Astrocyte (in vitro differentiated cells and primary cell): ENCODE measurements around the gene DNAH1. TPM values are rescaled to one million over a fixed set of nuclear protein-coding genes. Genes with fewer than 3 reads are reported as not detected.
A peak's percentile ranks its signal among the peaks of the same experiment; 100 is the strongest.

ENCODE experiments used
- DNase-seq: peaks from one replicate; pipeline ENCODE4 v3.0.0-alpha.2; 2010; ENCODE audit warnings: low read depth
- FAIRE-seq: peaks from 2 replicates; lab custom pipeline; 2011; peaks lifted over from hg19 to GRCh38; lab: Jason Lieb, UNC
- H2AFZ ChIP-seq: 2 replicates; pipeline ENCODE4 v1.6.0; 2012; ENCODE audit warnings: low read depth, low read length, inconsistent platforms
- H3K27ac ChIP-seq: 2 replicates; pipeline ENCODE4 v1.5.1; 2011; ENCODE audit warnings: low read depth, low read length, inconsistent platforms
- H3K27me3 ChIP-seq: 2 replicates; pipeline ENCODE4 v1.6.0; 2011; ENCODE audit warnings: low read length, inconsistent platforms; ENCODE audit not compliant: insufficient read depth
- H3K36me3 ChIP-seq: 2 replicates; pipeline ENCODE4 v1.5.1; 2011; ENCODE audit warnings: low read length, inconsistent platforms; ENCODE audit not compliant: insufficient read depth
- H3K4me1 ChIP-seq: 2 replicates; pipeline ENCODE4 v1.5.1; 2011; ENCODE audit warnings: low read length, inconsistent platforms; ENCODE audit not compliant: insufficient read depth
- H3K4me2 ChIP-seq: 2 replicates; pipeline ENCODE4 v1.6.0; 2012; ENCODE audit warnings: low read length, inconsistent platforms
- H3K4me3 ChIP-seq: 2 replicates; pipeline ENCODE4 v1.5.1; 2011; ENCODE audit warnings: low read depth, mild to moderate bottlenecking, low read length, inconsistent platforms; ENCODE audit not compliant: insufficient read depth
- H3K79me2 ChIP-seq: 2 replicates; pipeline ENCODE4 v1.6.0; 2012; ENCODE audit warnings: mild to moderate bottlenecking, low read length, inconsistent platforms; ENCODE audit not compliant: insufficient read depth
- H3K9ac ChIP-seq: 2 replicates; pipeline ENCODE4 v1.6.0; 2012; ENCODE audit warnings: mild to moderate bottlenecking, low read length, inconsistent platforms
- H3K9me3 ChIP-seq: 2 replicates; pipeline ENCODE4 v1.5.1; 2012; ENCODE audit warnings: low read depth, mild to moderate bottlenecking, low read length, inconsistent platforms; ENCODE audit not compliant: insufficient read depth
- H4K20me1 ChIP-seq: 2 replicates; pipeline ENCODE4 v1.6.0; 2012; ENCODE audit warnings: low read length, inconsistent platforms; ENCODE audit not compliant: insufficient read depth
- H3K27ac Mint-ChIP-seq: one replicate; pipeline ENCODE4 v1.8.0; 2021; ENCODE audit warnings: mild to moderate bottlenecking, mixed read lengths; ENCODE audit not compliant: unreplicated experiment
- H3K27me3 Mint-ChIP-seq: one replicate; pipeline ENCODE4 v1.8.0; 2021; ENCODE audit warnings: low read depth, mixed read lengths; ENCODE audit not compliant: unreplicated experiment
- H3K36me3 Mint-ChIP-seq: one replicate; pipeline ENCODE4 v1.8.0; 2021; ENCODE audit warnings: low read depth, mixed read lengths; ENCODE audit not compliant: unreplicated experiment
- H3K4me1 Mint-ChIP-seq: one replicate; pipeline ENCODE4 v1.8.0; 2021; ENCODE audit warnings: low read depth, mixed read lengths; ENCODE audit not compliant: unreplicated experiment
- H3K4me3 Mint-ChIP-seq: one replicate; pipeline ENCODE4 v1.8.0; 2021; ENCODE audit warnings: mild to moderate bottlenecking, moderate library complexity, mixed read lengths; ENCODE audit not compliant: unreplicated experiment
- H3K9me3 Mint-ChIP-seq: one replicate; pipeline ENCODE4 v1.8.0; 2021; ENCODE audit warnings: mild to moderate bottlenecking, mixed read lengths; ENCODE audit not compliant: unreplicated experiment
- EZH2 ChIP-seq: IDR thresholded peaks from 2 replicates; pipeline ENCODE4 v1.6.1; 2012; ENCODE audit warnings: mild to moderate bottlenecking, low read length, inconsistent platforms; ENCODE audit not compliant: insufficient read depth
- total RNA-seq: library from RNA; stranded (reverse); gene quantifications from 2 replicates; pipeline ENCODE4 v1.2.1, GENCODE V29; 2021
- TF ChIP-seq, protein P1 (sequence below): IDR thresholded peaks from 2 replicates; pipeline ENCODE4 v1.5.1; 2011; ENCODE audit warnings: low read depth, mild to moderate bottlenecking, inconsistent platforms, low read length, moderate library complexity; ENCODE audit not compliant: insufficient read depth

The DNAH1 gene
- total RNA-seq, 1 donor from 2014 or later, result 2.3 TPM

DNA sequence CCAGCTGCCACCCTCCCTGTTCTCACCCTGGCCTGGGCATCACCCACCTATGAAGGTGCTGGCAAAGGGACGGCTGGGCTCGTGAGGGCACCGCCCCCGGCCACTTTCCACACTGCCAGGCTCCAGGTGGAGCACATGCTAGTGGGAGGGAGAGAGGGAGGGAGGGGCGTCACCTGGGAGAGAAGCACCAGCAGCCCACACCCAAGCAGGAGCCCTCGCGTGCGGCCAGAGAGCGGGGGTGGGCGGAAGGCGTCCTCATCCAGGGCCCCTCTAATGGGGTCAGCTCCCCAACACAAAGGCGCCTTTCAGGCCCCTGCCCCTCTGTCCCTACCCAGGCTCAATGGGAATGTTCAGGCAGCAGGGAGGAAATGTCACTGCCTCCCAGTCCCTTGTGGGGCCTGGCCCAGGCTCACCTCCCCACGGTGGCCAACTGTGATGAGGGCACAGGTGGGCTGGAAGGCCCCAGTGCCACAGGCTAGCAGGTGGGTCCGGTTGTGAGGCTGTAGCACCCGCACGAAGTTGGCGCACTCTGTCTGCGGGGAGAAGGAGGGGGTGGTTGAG, 125.7 kb downstream of the DNAH1 start:
- H3K9ac ChIP-seq, result no peak overlapping the region
- no peaks in the 10 kb centered on the region for H3K27me3 ChIP-seq
- no peak overlapping the region for H3K4me2 ChIP-seq
- H3K36me3 Mint-ChIP-seq, result no peaks in the 10 kb centered on the region
- H3K4me3 Mint-ChIP-seq, result no peak overlapping the region
- H3K27ac ChIP-seq, result no peak overlapping the region
- no peak overlapping the region for H3K27ac Mint-ChIP-seq
- no peaks in the 10 kb centered on the region for H3K4me1 Mint-ChIP-seq
- H3K4me1 ChIP-seq, result no peaks in the 10 kb centered on the region
- no peak overlapping the region for H3K4me3 ChIP-seq
- FAIRE-seq (no peak), DNase-seq (no peak)
- no peak overlapping the region for H2AFZ ChIP-seq
- H3K36me3 ChIP-seq, result no peaks in the 10 kb centered on the region
- TF ChIP-seq EZH2, result no peak
- TF ChIP-seq, protein P1, sequence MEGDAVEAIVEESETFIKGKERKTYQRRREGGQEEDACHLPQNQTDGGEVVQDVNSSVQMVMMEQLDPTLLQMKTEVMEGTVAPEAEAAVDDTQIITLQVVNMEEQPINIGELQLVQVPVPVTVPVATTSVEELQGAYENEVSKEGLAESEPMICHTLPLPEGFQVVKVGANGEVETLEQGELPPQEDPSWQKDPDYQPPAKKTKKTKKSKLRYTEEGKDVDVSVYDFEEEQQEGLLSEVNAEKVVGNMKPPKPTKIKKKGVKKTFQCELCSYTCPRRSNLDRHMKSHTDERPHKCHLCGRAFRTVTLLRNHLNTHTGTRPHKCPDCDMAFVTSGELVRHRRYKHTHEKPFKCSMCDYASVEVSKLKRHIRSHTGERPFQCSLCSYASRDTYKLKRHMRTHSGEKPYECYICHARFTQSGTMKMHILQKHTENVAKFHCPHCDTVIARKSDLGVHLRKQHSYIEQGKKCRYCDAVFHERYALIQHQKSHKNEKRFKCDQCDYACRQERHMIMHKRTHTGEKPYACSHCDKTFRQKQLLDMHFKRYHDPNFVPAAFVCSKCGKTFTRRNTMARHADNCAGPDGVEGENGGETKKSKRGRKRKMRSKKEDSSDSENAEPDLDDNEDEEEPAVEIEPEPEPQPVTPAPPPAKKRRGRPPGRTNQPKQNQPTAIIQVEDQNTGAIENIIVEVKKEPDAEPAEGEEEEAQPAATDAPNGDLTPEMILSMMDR, result no peak
- no peaks in the 10 kb centered on the region for H3K9me3 Mint-ChIP-seq
- H4K20me1 ChIP-seq, result no peaks in the 10 kb centered on the region
- peaks cover 19% of the 10 kb centered on the region for H3K27me3 Mint-ChIP-seq
- no peaks in the 10 kb centered on the region for H3K79me2 ChIP-seq
- H3K9me3 ChIP-seq, result no peaks in the 10 kb centered on the region

DNA sequence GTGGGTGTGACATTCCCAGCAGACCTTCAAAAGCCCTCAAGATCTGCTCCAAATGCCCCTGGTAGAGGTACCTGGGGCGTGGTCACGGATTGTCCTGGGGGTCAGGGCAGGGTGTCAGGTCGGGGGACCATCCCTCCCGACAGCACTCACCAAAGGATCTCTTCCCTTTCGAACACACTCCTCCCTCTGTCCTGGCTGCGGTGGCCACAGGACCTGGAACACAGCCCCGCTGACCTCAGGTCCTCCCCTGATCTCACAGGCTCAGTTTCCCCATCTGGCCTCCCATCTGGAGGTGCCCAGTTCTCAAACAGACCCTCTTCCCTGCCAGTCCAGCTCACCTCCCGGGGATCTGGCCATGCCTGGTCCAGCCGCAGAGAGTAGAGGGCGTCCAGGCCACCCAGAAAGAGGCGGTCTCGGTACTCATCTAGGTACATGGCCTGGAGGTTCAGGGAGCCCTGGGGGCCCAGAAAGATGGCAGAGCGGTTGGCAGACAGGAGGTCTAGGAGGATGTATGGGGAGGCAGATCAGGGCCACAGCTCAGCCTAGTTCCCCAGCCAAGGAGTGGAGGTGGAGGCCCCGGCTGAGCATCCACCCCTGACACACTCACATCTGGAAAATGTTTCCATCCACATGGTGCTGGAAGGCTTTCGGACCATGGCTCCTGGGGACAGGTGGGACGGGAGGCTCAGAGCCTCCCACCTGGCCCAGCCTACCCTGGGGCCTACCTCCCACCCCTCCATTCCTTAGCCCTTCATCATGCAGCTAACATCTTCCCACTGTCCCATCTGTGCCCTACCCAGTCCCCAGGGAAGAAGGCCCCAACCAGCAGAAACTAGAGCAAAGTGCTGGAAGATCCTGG, 126.5 kb downstream of the DNAH1 start:
- DNase-seq (no peak), FAIRE-seq (no peak)
- TF ChIP-seq, protein P1, result no peak
- TF ChIP-seq EZH2, result no peak
- H3K79me2 ChIP-seq, result no peaks in the 10 kb centered on the region
- no peak overlapping the region for H2AFZ ChIP-seq
- Mint-ChIP-seq H3K27ac (peak overlapping the region; percentile 7), H3K9me3 (no peaks in the 10 kb centered on the region), H3K4me1 (no peaks in the 10 kb centered on the region), H3K27me3 (peaks cover 22% of the 10 kb centered on the region), H3K4me3 (peak overlapping the region; percentile 40), H3K36me3 (no peaks in the 10 kb centered on the region)
- no peak overlapping the region for H3K4me2 ChIP-seq
- no peak overlapping the region for H3K27ac ChIP-seq
- no peaks in the 10 kb centered on the region for H3K36me3 ChIP-seq
- H4K20me1 ChIP-seq, result no peaks in the 10 kb centered on the region
- H3K27me3 ChIP-seq, result no peaks in the 10 kb centered on the region
- no peak overlapping the region for H3K9ac ChIP-seq
- no peaks in the 10 kb centered on the region for H3K4me1 ChIP-seq
- H3K4me3 ChIP-seq, result no peak overlapping the region
- no peaks in the 10 kb centered on the region for H3K9me3 ChIP-seq

DNA sequence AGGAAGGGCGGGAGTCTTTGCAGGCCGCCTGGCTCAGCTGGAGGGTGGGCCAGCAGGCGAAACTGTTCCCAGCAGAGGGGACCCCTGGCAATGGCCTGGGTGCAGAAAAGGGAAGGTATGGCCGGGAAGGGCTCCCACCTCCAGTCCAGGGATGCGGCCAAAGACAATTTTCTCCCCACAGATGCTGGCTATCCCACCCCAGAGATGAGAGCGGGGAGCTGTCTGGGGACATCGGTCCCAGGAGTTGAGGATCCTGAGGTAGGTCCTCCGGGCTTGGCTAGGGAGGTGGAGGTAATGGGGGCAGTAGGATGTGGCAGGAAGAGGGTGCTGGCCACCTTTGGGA, 127.1 kb downstream of the DNAH1 start:
- Histone ChIP-seq H3K4me2 (no peak overlapping the region), H3K79me2 (no peaks in the 10 kb centered on the region), H4K20me1 (no peaks in the 10 kb centered on the region), H3K9me3 (no peaks in the 10 kb centered on the region), H3K4me1 (no peaks in the 10 kb centered on the region), H3K27ac (no peak overlapping the region), H3K9ac (no peak overlapping the region), H3K27me3 (no peaks in the 10 kb centered on the region), H3K36me3 (no peaks in the 10 kb centered on the region), H3K4me3 (no peak overlapping the region), H2AFZ (no peak overlapping the region)
- Mint-ChIP-seq H3K27me3 (peaks cover 21% of the 10 kb centered on the region), H3K4me1 (no peaks in the 10 kb centered on the region), H3K9me3 (no peaks in the 10 kb centered on the region), H3K27ac (no peak overlapping the region), H3K4me3 (no peak overlapping the region), H3K36me3 (no peaks in the 10 kb centered on the region)
- DNase-seq (no peak), FAIRE-seq (no peak)
- TF ChIP-seq, protein P1, result no peak
- TF ChIP-seq EZH2, result no peak
